GM06990 (cell line): ENCODE measurements around the gene RPN1.

Source experiments
- DNase-seq: peaks from one replicate; pipeline ENCODE4 v3.0.0-alpha.2; 2011; ENCODE audit not compliant: insufficient read length; ENCODE audit errors: extremely low read depth
- H3K27me3 ChIP-seq: replicated peaks from 2 replicates; pipeline ENCODE4 v1.6.0; 2011; ENCODE audit warnings: low read length; ENCODE audit not compliant: control insufficient read depth, insufficient read depth
- H3K36me3 ChIP-seq: 2 replicates; pipeline ENCODE4 v1.5.1; 2011; ENCODE audit warnings: low read length; ENCODE audit not compliant: control insufficient read depth, insufficient read depth
- H3K4me3 ChIP-seq: replicated peaks from 2 replicates; pipeline ENCODE4 v1.5.1; 2011; ENCODE audit warnings: low read depth, mild to moderate bottlenecking, control low read depth, low read length
- CTCF ChIP-seq: IDR thresholded peaks from 2 replicates; pipeline ENCODE4 v1.5.1; 2011; ENCODE audit warnings: low read length, control low read depth, mild to moderate bottlenecking, inconsistent platforms; ENCODE audit not compliant: insufficient read depth, poor library complexity, severe bottlenecking

RPN1 gene

GRCh38 chr3:128650096-128651050, at the start of gene RPN1:
Gene RPN1, minus strand, starts transcription at chr3:128650818. Its CDS starts 18 bp downstream, at chr3:128650800.
- DNase-seq, result peak; percentile 96
- Histone ChIP-seq H3K36me3 (no peaks in the 10 kb centered on the region), H3K27me3 (no peaks in the 10 kb centered on the region), H3K4me3 (peak within 1 kb of the TSS; percentile 100)
- TF ChIP-seq CTCF, result no peak

- Histone ChIP-seq H3K4me3 (peak overlapping the region; percentile 36), H3K36me3 (no peaks in the 10 kb centered on the region), H3K27me3 (no peaks in the 10 kb centered on the region; the same call in 1 of the 2 replicates)
- TF ChIP-seq CTCF, result no peak
- DNase-seq, result no peak
Measured at GRCh38 chr3:128698211-128699047, 47.8 kb upstream of the RPN1 start.

GRCh38 chr3:128697341-128697740, 46.7 kb upstream of the RPN1 start:
- Histone ChIP-seq H3K4me3 (no peak overlapping the region), H3K27me3 (no peaks in the 10 kb centered on the region; the same call in 1 of the 2 replicates), H3K36me3 (no peaks in the 10 kb centered on the region)
- no peak for TF ChIP-seq CTCF
- DNase-seq, result no peak

- Histone ChIP-seq H3K36me3 (no peaks in the 10 kb centered on the region), H3K4me3 (no peak overlapping the region), H3K27me3 (no peaks in the 10 kb centered on the region; the same call in 1 of the 2 replicates)
- TF ChIP-seq CTCF, result no peak
- no peak for DNase-seq
Measured at GRCh38 chr3:128693696-128694095, 43.1 kb upstream of the RPN1 start.

- no peaks in the 10 kb centered on the region for H3K36me3 ChIP-seq
- DNase-seq, result no peak
- no peak for TF ChIP-seq CTCF
- no peak overlapping the region for H3K4me3 ChIP-seq
- no peaks in the 10 kb centered on the region for H3K27me3 ChIP-seq
Measured at GRCh38 chr3:128689060-128689459, 38.4 kb upstream of the RPN1 start.
